Transverse colon (tissue), 4 donors: Measurements from ENCODE around the gene ADGRG4. TPM values are rescaled to one million over a fixed set of nuclear protein-coding genes. Genes with fewer than 3 reads are reported as not detected.
A peak's percentile ranks its signal among the peaks of the same experiment; 100 is the strongest.

Source experiments
- DNase-seq: peaks from one replicate; pipeline ENCODE4 v3.0.0-alpha.2; 2019
- H3K27ac ChIP-seq, 4 donors: fragments of 200-600 bp; sonication (generic); 2 replicates each; pipeline ENCODE4 v1.5.1; 2016 to 2018; ENCODE audit warnings: inconsistent platforms in 4 of 4
- H3K27me3 ChIP-seq: fragments of 200-600 bp; sonication (generic); 2 replicates; pipeline ENCODE4 v1.5.1; 2017; ENCODE audit warnings: inconsistent platforms
- H3K36me3 ChIP-seq, 4 donors: fragments of 200-600 bp; sonication (generic); 2 replicates each; pipeline ENCODE4 v1.5.1; 2017 to 2019; ENCODE audit warnings: inconsistent platforms in 4 of 4
- H3K4me1 ChIP-seq, 4 donors: fragments of 200-600 bp; sonication (generic); 2 replicates each; pipeline ENCODE4 v1.5.1; 2017 to 2020; ENCODE audit warnings: inconsistent platforms in 4 of 4
- H3K4me3 ChIP-seq, 4 donors: fragments of 200-600 bp; sonication (generic); 1 replicate in 1 of 4; 2 replicates in 3 of 4; pipeline versions ENCODE4 v1.5.1 to v1.6.1; 2017 to 2019; ENCODE audit warnings: inconsistent platforms in 4 of 4
- H3K9me3 ChIP-seq, 2 donors: fragments of 200-600 bp; sonication (generic); 2 replicates each; pipeline ENCODE4 v1.5.1; 2017 to 2019; ENCODE audit warnings: inconsistent platforms in 2 of 2
- EP300 ChIP-seq: sonication (generic); formaldehyde crosslinking; IDR thresholded peaks from one replicate; pipeline ENCODE4 v1.6.1; 2017; ENCODE audit warnings: antibody characterized with exemption, low read depth
- POLR2A ChIP-seq: fragments of 450-650 bp; IDR thresholded peaks from one replicate; pipeline ENCODE4 v1.6.1; 2016; ENCODE audit warnings: antibody characterized with exemption, mild to moderate bottlenecking, moderate library complexity
- POLR2AphosphoS5 ChIP-seq, 3 donors: sonication (generic); formaldehyde crosslinking; IDR thresholded peaks; one replicate each; pipeline ENCODE4 v1.6.1; 2016; ENCODE audit warnings: antibody characterized with exemption in 3 of 3
- WGBS, 2 donors: methylation state at CpG; one replicate each; pipeline ENCODE4 v1.1.5; 2018; ENCODE audit warnings: low coverage in 1 of 2; 5-methylcytosine and 5-hydroxymethylcytosine counted together
- in situ Hi-C, 4 donors: fragments of 200-750 bp; cut with MboI; loops; one replicate each; pipeline versions ENCODE4 v1.15.0 to v1.15.1; 2017; ENCODE audit warnings: low sequenced_read_pairs in 3 of 4, low pct_ligation_motif_present in 1 of 4, low pct_unique_long_range_greater_than_20kb in 1 of 4
- intact Hi-C: fragments of 100-400 bp; cut with DNase I; formaldehyde crosslinking; loops from one replicate; pipeline ENCODE4 v1.15.1; 2023; ENCODE audit warnings: low total_unique reads
- total RNA-seq, 4 donors: library from RNA; depleted of rRNA; stranded (reverse); fragments of >200 nt; gene quantifications; one replicate each; pipeline ENCODE4 v1.1.0, GENCODE V29; 2016
- TF ChIP-seq, protein P1 (sequence below), 5 experiments: fragments of 200-600 bp in 3 of 5; fragments of 450-650 bp in 2 of 5; sonication (generic) in 3 of 5; IDR thresholded peaks; 1 replicate in 2 of 5; 2 replicates in 3 of 5; pipeline ENCODE4 v1.5.1; 2016 to 2017; ENCODE audit warnings: antibody characterized with exemption in 5 of 5, inconsistent platforms in 3 of 5, mild to moderate bottlenecking in 2 of 5, moderate library complexity in 1 of 5

Gene ADGRG4
- total RNA-seq, 4 donors from 2014 or later: under 0.01 TPM; not detected in 3

DNA sequence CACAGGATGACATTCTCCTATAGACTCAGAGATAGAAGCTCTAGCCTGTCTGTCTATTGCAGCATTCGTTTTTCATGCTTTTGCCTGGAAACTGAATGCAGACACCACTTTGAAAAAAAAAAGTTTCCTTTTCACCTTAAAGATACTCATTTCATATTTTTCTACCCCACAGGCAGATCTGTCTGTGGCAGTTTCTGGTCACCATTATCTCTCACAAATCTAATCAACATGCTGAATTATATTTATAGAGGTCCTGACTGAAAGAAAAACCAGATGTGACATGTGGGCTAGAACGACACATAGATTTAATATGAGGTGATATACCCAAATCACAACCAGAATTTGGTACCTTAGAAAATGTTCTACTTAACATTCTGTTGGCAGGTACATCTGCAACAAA lies 28.2 kb downstream of the ADGRG4 start:
- no peaks in the 10 kb centered on the region for H3K36me3 ChIP-seq
- no peaks in the 10 kb centered on the region for H3K9me3 ChIP-seq
- H3K4me3 ChIP-seq: no peak overlapping the region
- H3K27ac ChIP-seq: no peak overlapping the region
- H3K4me1 ChIP-seq: no peaks in the 10 kb centered on the region
- intact Hi-C loops (no loop called here), in situ Hi-C loops (no loop called here)
- H3K27me3 ChIP-seq: no peaks in the 10 kb centered on the region
- WGBS, 2 donors: 54 to 100% methylated on average over 1 to 2 of the region's 2 CpGs
- DNase-seq: no peak
- TF ChIP-seq POLR2AphosphoS5 (IDR thresholded peaks at IDR 0.05) (no peak), POLR2A (no peak), EP300 (no peak)
- TF ChIP-seq, protein P1, sequence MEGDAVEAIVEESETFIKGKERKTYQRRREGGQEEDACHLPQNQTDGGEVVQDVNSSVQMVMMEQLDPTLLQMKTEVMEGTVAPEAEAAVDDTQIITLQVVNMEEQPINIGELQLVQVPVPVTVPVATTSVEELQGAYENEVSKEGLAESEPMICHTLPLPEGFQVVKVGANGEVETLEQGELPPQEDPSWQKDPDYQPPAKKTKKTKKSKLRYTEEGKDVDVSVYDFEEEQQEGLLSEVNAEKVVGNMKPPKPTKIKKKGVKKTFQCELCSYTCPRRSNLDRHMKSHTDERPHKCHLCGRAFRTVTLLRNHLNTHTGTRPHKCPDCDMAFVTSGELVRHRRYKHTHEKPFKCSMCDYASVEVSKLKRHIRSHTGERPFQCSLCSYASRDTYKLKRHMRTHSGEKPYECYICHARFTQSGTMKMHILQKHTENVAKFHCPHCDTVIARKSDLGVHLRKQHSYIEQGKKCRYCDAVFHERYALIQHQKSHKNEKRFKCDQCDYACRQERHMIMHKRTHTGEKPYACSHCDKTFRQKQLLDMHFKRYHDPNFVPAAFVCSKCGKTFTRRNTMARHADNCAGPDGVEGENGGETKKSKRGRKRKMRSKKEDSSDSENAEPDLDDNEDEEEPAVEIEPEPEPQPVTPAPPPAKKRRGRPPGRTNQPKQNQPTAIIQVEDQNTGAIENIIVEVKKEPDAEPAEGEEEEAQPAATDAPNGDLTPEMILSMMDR (IDR thresholded peaks at IDR 0.05): no peak

DNA sequence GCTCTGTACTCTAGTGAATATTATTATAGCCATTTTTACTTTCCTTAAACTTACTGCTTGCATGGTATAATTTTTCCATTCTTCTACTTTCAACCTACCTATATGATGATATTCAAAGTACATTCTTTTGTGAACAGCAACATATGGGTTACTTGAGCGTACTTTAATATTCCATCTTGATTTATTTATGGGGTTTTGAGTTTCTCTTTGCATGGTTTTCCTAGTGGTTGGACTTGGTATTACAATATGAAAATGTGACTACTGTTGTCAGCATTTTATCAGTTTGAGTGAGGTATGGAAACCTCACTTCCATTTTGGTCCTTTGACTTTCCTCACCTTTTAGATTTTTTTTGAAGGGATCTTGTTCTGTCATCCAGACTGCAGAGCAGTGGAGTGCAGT lies 35.9 kb downstream of the ADGRG4 start:
- H3K36me3 ChIP-seq: no peaks in the 10 kb centered on the region
- no peak overlapping the region for H3K27ac ChIP-seq
- H3K9me3 ChIP-seq: no peaks in the 10 kb centered on the region
- in situ Hi-C loops (no loop called here), intact Hi-C loops (no loop called here)
- H3K4me3 ChIP-seq: no peak overlapping the region
- TF ChIP-seq POLR2A (no peak), EP300 (no peak), POLR2AphosphoS5 (IDR thresholded peaks at IDR 0.05) (no peak)
- TF ChIP-seq, protein P1 (IDR thresholded peaks at IDR 0.05): peak in 3 of 5 experiments; percentile 13 to 22 (median 21)
- DNase-seq: no peak
- no peaks in the 10 kb centered on the region for H3K27me3 ChIP-seq
- 91% methylated on average over 1 of the region's 1 CpG; no CpG with 5 or more reads in 1 of the 2 donors for WGBS, 2 donors
- H3K4me1 ChIP-seq: no peaks in the 10 kb centered on the region

DNA sequence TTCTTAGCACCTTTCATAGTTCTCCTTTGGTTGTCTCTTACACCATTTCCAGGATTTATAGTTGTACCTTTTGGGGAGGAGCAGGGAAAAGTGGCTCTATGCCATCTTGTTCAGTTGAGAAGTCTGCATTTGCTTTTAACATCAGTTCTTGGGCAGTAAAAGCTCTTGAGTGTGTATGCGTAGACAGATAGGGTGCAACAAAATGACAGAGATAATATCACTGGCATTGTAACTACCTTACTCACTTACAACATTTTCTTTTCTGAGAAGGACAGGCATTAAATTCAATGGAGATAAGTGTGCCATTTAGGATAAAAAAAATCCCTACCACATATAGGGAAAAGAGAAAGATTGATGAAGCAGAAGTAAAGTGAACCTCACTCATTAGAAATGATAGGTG lies 38.9 kb downstream of the ADGRG4 start:
- Histone ChIP-seq H3K4me3 (no peak overlapping the region), H3K27me3 (no peaks in the 10 kb centered on the region), H3K4me1 (no peaks in the 10 kb centered on the region), H3K27ac (no peak overlapping the region), H3K36me3 (no peaks in the 10 kb centered on the region), H3K9me3 (no peaks in the 10 kb centered on the region)
- intact Hi-C loops (no loop called here), in situ Hi-C loops (no loop called here)
- TF ChIP-seq, protein P1 (IDR thresholded peaks at IDR 0.05): no peak
- TF ChIP-seq EP300: no peak
- TF ChIP-seq POLR2AphosphoS5 (IDR thresholded peaks at IDR 0.05): no peak
- no peak for TF ChIP-seq POLR2A
- no peak for DNase-seq
- 50 to 93% methylated on average over 1 of the region's 1 CpG for WGBS, 2 donors

DNA sequence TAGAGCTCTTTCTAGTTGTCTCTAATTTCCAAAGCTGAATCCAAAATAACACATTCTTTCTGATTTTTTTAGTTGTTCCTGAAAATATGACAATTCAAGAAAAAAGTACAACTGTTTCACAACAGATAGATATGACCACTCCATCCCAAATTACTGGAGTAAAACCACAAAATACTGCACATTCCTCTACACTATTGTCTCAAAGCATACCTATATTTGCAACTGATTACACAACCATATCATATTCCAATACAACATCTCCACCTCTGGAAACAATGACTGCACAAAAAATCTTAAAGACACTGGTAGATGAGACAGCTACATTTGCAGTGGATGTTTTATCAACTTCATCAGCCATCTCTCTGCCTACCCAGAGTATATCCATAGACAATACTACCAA lies 43.6 kb downstream of the ADGRG4 start:
- Histone ChIP-seq H3K4me3 (no peak overlapping the region), H3K9me3 (no peaks in the 10 kb centered on the region), H3K36me3 (no peaks in the 10 kb centered on the region), H3K4me1 (no peaks in the 10 kb centered on the region), H3K27ac (no peak overlapping the region), H3K27me3 (no peaks in the 10 kb centered on the region)
- intact Hi-C loops (no loop called here), in situ Hi-C loops (no loop called here)
- no peak for DNase-seq
- TF ChIP-seq POLR2A (no peak), EP300 (no peak), POLR2AphosphoS5 (IDR thresholded peaks at IDR 0.05) (no peak)
- TF ChIP-seq, protein P1 (IDR thresholded peaks at IDR 0.05): no peak
